ENCODE results near the gene MYH14. TPM values are rescaled to one million over a fixed set of nuclear protein-coding genes. Genes with fewer than 3 reads are reported as not detected.

MYH14 gene
- total RNA-seq, 1 donor from 2014 or later = not detected

DNA sequence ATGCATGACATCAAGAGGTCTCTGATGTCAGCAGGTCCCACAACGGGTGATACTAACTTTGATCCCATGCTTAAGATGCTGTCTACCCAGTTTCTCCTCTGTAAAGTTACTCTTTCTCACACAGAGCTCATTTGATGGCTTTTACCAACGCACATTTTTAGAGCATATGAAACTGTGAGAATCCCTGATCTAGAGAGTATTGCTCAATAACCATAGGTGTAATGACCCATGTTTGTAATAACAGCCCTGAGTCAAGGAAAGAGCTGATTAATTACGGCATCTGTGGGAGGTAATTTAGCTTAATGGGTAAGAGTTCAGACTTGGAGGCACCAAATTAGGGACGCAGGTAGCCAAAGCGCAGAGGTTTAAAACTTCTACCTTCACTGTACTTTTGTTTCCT, 22.3 kb upstream of the MYH14 start:
- no peak for DNase-seq
- POLR2A ChIA-PET = no interaction called here
- no peak for TF ChIP-seq CTCF (IDR thresholded peaks at IDR 0.05)
- CTCF ChIA-PET = no interaction called here
- Mint-ChIP-seq H3K9me3 (peaks cover 6% of the 10 kb centered on the region), H3K36me3 (ENCODE audit: low read depth) (no peaks in the 10 kb centered on the region), H3K4me3 (no peak overlapping the region), H3K27ac (no peak overlapping the region), H3K27me3 (peaks cover 5% of the 10 kb centered on the region), H3K4me1 (no peaks in the 10 kb centered on the region)
- no peak for ATAC-seq (ENCODE audit: low read depth)
- intact Hi-C loops (cut with micrococcal nuclease) = no loop called here

- ChIA-PET CTCF (no interaction called here), POLR2A (interaction anchor here (0.5 kb wide), 1 partner anchor 139 kb away, joined by 3 read pairs; no protein-coding TSS in a partner anchor)
- no peaks in the 10 kb centered on the region for H3K4me1 Mint-ChIP-seq
- DNase-seq (no peak), ATAC-seq (ENCODE audit: low read depth) (no peak)
- H3K4me3 Mint-ChIP-seq = no peak overlapping the region
- peaks cover 9% of the 10 kb centered on the region for H3K9me3 Mint-ChIP-seq
- H3K27ac Mint-ChIP-seq = no peak overlapping the region
- TF ChIP-seq CTCF (IDR thresholded peaks at IDR 0.05) = no peak
- peaks cover 5% of the 10 kb centered on the region for H3K27me3 Mint-ChIP-seq
- intact Hi-C loops (cut with micrococcal nuclease) = no loop called here
- no peaks in the 10 kb centered on the region for H3K36me3 Mint-ChIP-seq (ENCODE audit: low read depth)
These were observed 19.2 kb upstream of the MYH14 start for GRCh38 chr19:50184196-50184595.

- Mint-ChIP-seq H3K4me1 (no peaks in the 10 kb centered on the region), H3K9me3 (peaks cover 7% of the 10 kb centered on the region), H3K27ac (no peak overlapping the region), H3K27me3 (peaks cover 9% of the 10 kb centered on the region), H3K4me3 (no peak overlapping the region), H3K36me3 (ENCODE audit: low read depth) (no peaks in the 10 kb centered on the region)
- intact Hi-C loops (cut with micrococcal nuclease) = no loop called here
- ChIA-PET POLR2A (no interaction called here), CTCF (no interaction called here)
- DNase-seq = no peak
- ATAC-seq (ENCODE audit: low read depth) = no peak
- no peak for TF ChIP-seq CTCF (IDR thresholded peaks at IDR 0.05)
These were observed 15.5 kb upstream of the MYH14 start for GRCh38 chr19:50187937-50188336.

DNA sequence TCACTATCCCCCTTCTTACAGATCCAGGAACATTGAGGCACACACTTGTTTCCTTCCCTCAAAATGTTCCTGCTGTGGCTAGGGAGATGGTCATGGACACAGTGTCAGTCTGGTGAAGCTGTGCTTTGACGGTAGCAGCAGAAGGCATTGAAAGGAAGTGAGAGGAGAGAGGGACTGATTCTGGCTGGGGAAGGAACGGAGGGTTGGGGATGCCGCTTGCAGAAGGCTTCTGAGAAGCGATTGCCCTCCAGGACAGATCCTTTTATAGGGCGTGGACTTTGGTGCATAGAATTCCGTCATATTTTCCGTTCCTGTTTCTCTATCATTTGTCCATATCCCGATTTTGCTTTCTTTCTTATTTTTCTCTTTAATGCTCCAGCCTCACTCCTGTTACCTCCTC, 14.1 kb upstream of the MYH14 start:
- H3K4me1 Mint-ChIP-seq = no peaks in the 10 kb centered on the region
- no peak overlapping the region for H3K27ac Mint-ChIP-seq
- ChIA-PET CTCF (no interaction called here), POLR2A (no interaction called here)
- no peaks in the 10 kb centered on the region for H3K36me3 Mint-ChIP-seq (ENCODE audit: low read depth)
- intact Hi-C loops (cut with micrococcal nuclease) = no loop called here
- H3K9me3 Mint-ChIP-seq = peaks cover 7% of the 10 kb centered on the region
- ATAC-seq (ENCODE audit: low read depth) (no peak), DNase-seq (no peak)
- H3K4me3 Mint-ChIP-seq = no peak overlapping the region
- peaks cover 13% of the 10 kb centered on the region for H3K27me3 Mint-ChIP-seq
- no peak for TF ChIP-seq CTCF (IDR thresholded peaks at IDR 0.05)

GRCh38 chr19:50190439-50190891, 13.0 kb upstream of the MYH14 start:
- intact Hi-C loops (cut with micrococcal nuclease) = no loop called here
- no peak for ATAC-seq (ENCODE audit: low read depth)
- H3K27ac Mint-ChIP-seq = no peak overlapping the region

More at GRCh38 chr19:50190439-50190891, 13.0 kb upstream of the MYH14 start:
- TF ChIP-seq CTCF (IDR thresholded peaks at IDR 0.05) = no peak
- no peaks in the 10 kb centered on the region for H3K4me1 Mint-ChIP-seq
- no peak overlapping the region for H3K4me3 Mint-ChIP-seq
- H3K36me3 Mint-ChIP-seq (ENCODE audit: low read depth) = no peaks in the 10 kb centered on the region
- ChIA-PET POLR2A (no interaction called here), CTCF (no interaction called here)
- H3K9me3 Mint-ChIP-seq = peaks cover 7% of the 10 kb centered on the region
- no peak for DNase-seq
- H3K27me3 Mint-ChIP-seq = peaks cover 17% of the 10 kb centered on the region
